Measurements from ENCODE around the gene PIP4K2A. TPM values are rescaled to one million over a fixed set of nuclear protein-coding genes. Genes with fewer than 3 reads are reported as not detected.
"Not testable (repeated sequence)": the region's sequence is repeated elsewhere in the genome, so short reads cannot be mapped to it uniquely, and the experiment has no call there.

PIP4K2A gene
- total RNA-seq, 2 donors from 2014 or later: 3.6 to 7.8 TPM

GRCh38 chr10:22504766-22505165 lies 209.6 kb downstream of the PIP4K2A start:
- ATAC-seq (no peak), DNase-seq (no peak)
- Histone ChIP-seq H3K36me3 (replicated peaks in 1 of 2; ENCODE audit: insufficient read depth in 1 of 2, low read depth in 2 of 2) (no peaks in the 10 kb centered on the region), H3K4me1 (no peaks in the 10 kb centered on the region), H3K27ac (no peak overlapping the region), H3K27me3 (no peaks in the 10 kb centered on the region), H3K4me3 (no peak overlapping the region), H3K9me3 (no peaks in the 10 kb centered on the region)
- TF ChIP-seq, protein P1, sequence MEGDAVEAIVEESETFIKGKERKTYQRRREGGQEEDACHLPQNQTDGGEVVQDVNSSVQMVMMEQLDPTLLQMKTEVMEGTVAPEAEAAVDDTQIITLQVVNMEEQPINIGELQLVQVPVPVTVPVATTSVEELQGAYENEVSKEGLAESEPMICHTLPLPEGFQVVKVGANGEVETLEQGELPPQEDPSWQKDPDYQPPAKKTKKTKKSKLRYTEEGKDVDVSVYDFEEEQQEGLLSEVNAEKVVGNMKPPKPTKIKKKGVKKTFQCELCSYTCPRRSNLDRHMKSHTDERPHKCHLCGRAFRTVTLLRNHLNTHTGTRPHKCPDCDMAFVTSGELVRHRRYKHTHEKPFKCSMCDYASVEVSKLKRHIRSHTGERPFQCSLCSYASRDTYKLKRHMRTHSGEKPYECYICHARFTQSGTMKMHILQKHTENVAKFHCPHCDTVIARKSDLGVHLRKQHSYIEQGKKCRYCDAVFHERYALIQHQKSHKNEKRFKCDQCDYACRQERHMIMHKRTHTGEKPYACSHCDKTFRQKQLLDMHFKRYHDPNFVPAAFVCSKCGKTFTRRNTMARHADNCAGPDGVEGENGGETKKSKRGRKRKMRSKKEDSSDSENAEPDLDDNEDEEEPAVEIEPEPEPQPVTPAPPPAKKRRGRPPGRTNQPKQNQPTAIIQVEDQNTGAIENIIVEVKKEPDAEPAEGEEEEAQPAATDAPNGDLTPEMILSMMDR (IDR thresholded peaks at IDR 0.05): no peak
- no peak for TF ChIP-seq POLR2A (IDR thresholded peaks at IDR 0.05)
- intact Hi-C loops (cut with DNase I): no loop called here
- 56 to 62% methylated on average over 4 of the region's 4 CpGs for WGBS, 2 donors

DNA sequence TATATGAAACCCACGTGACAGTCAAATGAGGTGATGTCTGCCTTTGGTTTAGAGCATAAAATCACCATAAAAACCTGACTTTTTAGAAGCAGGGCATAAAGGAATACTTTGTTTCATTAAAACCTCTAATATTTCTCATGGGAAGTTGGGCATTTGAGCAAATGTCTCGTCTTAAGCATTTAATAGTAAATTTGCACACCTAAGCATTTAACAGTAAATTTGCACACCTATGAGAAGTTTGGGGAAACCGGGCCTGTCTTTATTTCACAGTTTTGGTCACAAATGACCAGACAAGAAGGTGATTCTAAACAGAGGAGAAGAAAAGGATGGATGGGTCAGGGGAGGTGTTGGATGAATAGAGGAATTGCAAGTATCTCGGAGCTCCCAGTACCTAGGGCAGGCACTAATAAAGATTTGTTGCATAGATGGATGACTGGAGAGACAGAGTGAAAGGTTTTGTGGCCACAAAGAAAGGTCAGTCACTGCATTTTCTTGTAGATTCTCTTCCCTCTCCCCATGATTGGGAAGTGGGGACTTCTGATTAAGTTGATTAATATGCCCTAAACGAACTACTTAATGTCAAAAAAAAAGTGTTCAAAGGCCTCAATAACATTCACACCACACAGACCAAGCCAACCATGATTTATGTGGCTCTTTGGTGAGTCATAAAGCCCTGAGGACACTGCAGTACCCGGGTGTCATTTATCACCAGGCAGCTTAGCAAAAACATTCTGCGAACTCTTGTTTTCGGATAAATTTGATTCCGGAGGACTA lies 210.9 kb downstream of the PIP4K2A start:
- no peak for TF ChIP-seq POLR2A (IDR thresholded peaks at IDR 0.05)
- H3K36me3 ChIP-seq (replicated peaks in 1 of 2; ENCODE audit: insufficient read depth in 1 of 2, low read depth in 2 of 2): no peaks in the 10 kb centered on the region
- ATAC-seq (no peak), DNase-seq (no peak)
- WGBS, 2 donors: 62 to 75% methylated on average over 9 of the region's 9 CpGs
- no peaks in the 10 kb centered on the region for H3K27me3 ChIP-seq
- intact Hi-C loops (cut with DNase I): no loop called here
- no peak overlapping the region for H3K27ac ChIP-seq
- H3K9me3 ChIP-seq: no peaks in the 10 kb centered on the region
- no peak overlapping the region for H3K4me3 ChIP-seq
- H3K4me1 ChIP-seq: no peaks in the 10 kb centered on the region

GRCh38 chr10:22501863-22502262 lies 212.5 kb downstream of the PIP4K2A start:
- 90 to 98% methylated on average over 2 of the region's 2 CpGs for WGBS, 2 donors
- no peak for ATAC-seq
- DNase-seq: no peak
- H3K27me3 ChIP-seq: no peaks in the 10 kb centered on the region
- TF ChIP-seq POLR2A (IDR thresholded peaks at IDR 0.05): no peak
- TF ChIP-seq, protein P1 (IDR thresholded peaks at IDR 0.05): no peak
- H3K9me3 ChIP-seq: no peaks in the 10 kb centered on the region
- H3K4me1 ChIP-seq: no peaks in the 10 kb centered on the region
- H3K4me3 ChIP-seq: no peak overlapping the region
- H3K27ac ChIP-seq: no peak overlapping the region
- intact Hi-C loops (cut with DNase I): no loop called here
- no peaks in the 10 kb centered on the region for H3K36me3 ChIP-seq (replicated peaks in 1 of 2; ENCODE audit: insufficient read depth in 1 of 2, low read depth in 2 of 2)

GRCh38 chr10:22501413-22501812 lies 213.0 kb downstream of the PIP4K2A start:
- H3K27me3 ChIP-seq: no peaks in the 10 kb centered on the region
- H3K9me3 ChIP-seq: no peaks in the 10 kb centered on the region
- no peaks in the 10 kb centered on the region for H3K4me1 ChIP-seq
- ATAC-seq (no peak), DNase-seq (no peak)
- no peak overlapping the region for H3K4me3 ChIP-seq
- 59 to 60% methylated on average over 3 of the region's 3 CpGs for WGBS, 2 donors
- no peaks in the 10 kb centered on the region for H3K36me3 ChIP-seq (replicated peaks in 1 of 2; ENCODE audit: insufficient read depth in 1 of 2, low read depth in 2 of 2)
- TF ChIP-seq POLR2A (IDR thresholded peaks at IDR 0.05): no peak
- TF ChIP-seq, protein P1 (IDR thresholded peaks at IDR 0.05): no peak
- H3K27ac ChIP-seq: no peak overlapping the region
- intact Hi-C loops (cut with DNase I): no loop called here

GRCh38 chr10:22500656-22501340 lies 213.6 kb downstream of the PIP4K2A start:
- no peaks in the 10 kb centered on the region for H3K36me3 ChIP-seq (replicated peaks in 1 of 2; ENCODE audit: insufficient read depth in 1 of 2, low read depth in 2 of 2)
- no peaks in the 10 kb centered on the region for H3K9me3 ChIP-seq
- no peak overlapping the region for H3K27ac ChIP-seq
- H3K4me1 ChIP-seq: no peaks in the 10 kb centered on the region
- 69 to 72% methylated on average over 7 of the region's 7 CpGs for WGBS, 2 donors
- H3K27me3 ChIP-seq: no peaks in the 10 kb centered on the region
- TF ChIP-seq, protein P1 (IDR thresholded peaks at IDR 0.05): no peak
- no peak for TF ChIP-seq POLR2A (IDR thresholded peaks at IDR 0.05)
- intact Hi-C loops (cut with DNase I): no loop called here
- DNase-seq (no peak), ATAC-seq (no peak)
- H3K4me3 ChIP-seq: no peak overlapping the region

- H3K4me3 ChIP-seq; DNase-seq; H3K27me3 ChIP-seq; H3K27ac ChIP-seq; ATAC-seq; H3K9me3 ChIP-seq; H3K4me1 ChIP-seq; intact Hi-C loops (cut with DNase I); H3K36me3 ChIP-seq (replicated peaks in 1 of 2; ENCODE audit: insufficient read depth in 1 of 2, low read depth in 2 of 2): not testable (repeated sequence)
- 65 to 73% methylated on average over 2 of the region's 2 CpGs for WGBS, 2 donors
Observed at GRCh38 chr10:22499973-22500372, 214.4 kb downstream of the PIP4K2A start.

Measured in body of pancreas (tissue), 4 donors.